Right atrium auricular region (tissue), 2 donors: ENCODE measurements around the gene PGBD5. TPM values are rescaled to one million over a fixed set of nuclear protein-coding genes. Genes with fewer than 3 reads are reported as not detected.

Experiments
- DNase-seq: peaks from one replicate; pipeline ENCODE4 v3.0.0-alpha.2; 2019; ENCODE audit warnings: low spot score
- H3K27ac ChIP-seq, 2 donors: fragments of 200-600 bp; sonication (generic); 1 replicate in 1 of 2; 2 replicates in 1 of 2; pipeline ENCODE4 v1.5.1; 2016 to 2019
- H3K27me3 ChIP-seq, 2 donors: fragments of 200-600 bp; sonication (generic); one replicate each; pipeline versions ENCODE4 v1.5.1 to v1.6.0; 2017 to 2019
- H3K36me3 ChIP-seq: fragments of 200-600 bp; sonication (generic); one replicate; pipeline ENCODE4 v1.5.1; 2016
- H3K4me1 ChIP-seq, 2 donors: fragments of 200-600 bp; sonication (generic); one replicate each; pipeline versions ENCODE4 v1.5.1 to v1.6.0; 2017 to 2019
- H3K4me3 ChIP-seq, 2 donors: fragments of 200-600 bp; sonication (generic); 1 replicate in 1 of 2; 2 replicates in 1 of 2; pipeline ENCODE4 v1.5.1; 2017 to 2019; ENCODE audit warnings: mild to moderate bottlenecking in 1 of 2, moderate library complexity in 1 of 2
- H3K9me3 ChIP-seq, 2 donors: fragments of 200-600 bp; sonication (generic); one replicate each; pipeline ENCODE4 v1.5.1; 2019
- total RNA-seq, 2 donors: library from RNA; depleted of rRNA; stranded (reverse); fragments of >200 nt; gene quantifications; one replicate each; pipeline ENCODE4 v1.1.0, GENCODE V29; 2016
- TF ChIP-seq, protein P1 (sequence below), 2 donors: fragments of 200-600 bp; sonication (generic); IDR thresholded peaks; one replicate each; pipeline ENCODE4 v1.5.1; 2019; ENCODE audit warnings: antibody characterized with exemption in 2 of 2

Gene PGBD5
- total RNA-seq, 2 donors from 2014 or later, result 13.2 to 18.5 TPM

DNA sequence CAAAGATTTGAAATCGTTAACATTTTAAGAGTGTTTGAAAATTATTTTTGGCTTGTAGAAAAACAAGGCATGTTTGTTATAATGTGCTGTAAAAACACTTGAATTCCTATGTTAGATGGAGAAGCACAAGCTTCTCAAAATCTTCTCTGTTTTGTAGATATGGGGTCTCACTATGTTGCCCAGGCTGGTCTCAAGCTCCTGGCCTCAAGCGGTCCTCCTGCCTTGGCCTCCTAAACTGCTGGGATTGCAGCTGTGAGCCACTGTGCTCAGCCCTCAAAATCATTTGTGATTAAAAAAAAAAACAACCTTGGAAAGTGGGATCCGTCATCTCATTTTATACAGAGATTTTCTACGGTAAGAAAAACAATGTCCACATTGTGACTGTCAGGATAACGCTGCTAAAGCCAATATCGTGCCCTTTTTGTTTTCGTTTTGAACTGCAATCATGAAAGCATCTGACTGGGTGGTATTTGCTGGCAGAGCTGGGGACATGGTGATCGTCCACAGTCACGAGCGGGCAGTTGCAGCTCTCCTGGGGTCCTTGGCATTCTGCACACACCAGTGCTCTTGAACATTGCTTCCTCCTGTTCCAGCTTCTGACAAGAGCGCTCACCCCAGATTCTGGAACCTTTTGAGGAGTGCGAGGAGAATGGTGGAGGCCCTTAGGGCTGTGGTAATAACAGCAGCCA lies 112.5 kb downstream of the PGBD5 start:
- H3K27ac ChIP-seq, result no peak overlapping the region
- no peak for DNase-seq

GRCh38 chr1:230312676-230313075 lies 113.5 kb downstream of the PGBD5 start:
- H3K4me1 ChIP-seq, result peaks cover 0 to under 1% of the 10 kb centered on the region in 2 donors
- TF ChIP-seq, protein P1, sequence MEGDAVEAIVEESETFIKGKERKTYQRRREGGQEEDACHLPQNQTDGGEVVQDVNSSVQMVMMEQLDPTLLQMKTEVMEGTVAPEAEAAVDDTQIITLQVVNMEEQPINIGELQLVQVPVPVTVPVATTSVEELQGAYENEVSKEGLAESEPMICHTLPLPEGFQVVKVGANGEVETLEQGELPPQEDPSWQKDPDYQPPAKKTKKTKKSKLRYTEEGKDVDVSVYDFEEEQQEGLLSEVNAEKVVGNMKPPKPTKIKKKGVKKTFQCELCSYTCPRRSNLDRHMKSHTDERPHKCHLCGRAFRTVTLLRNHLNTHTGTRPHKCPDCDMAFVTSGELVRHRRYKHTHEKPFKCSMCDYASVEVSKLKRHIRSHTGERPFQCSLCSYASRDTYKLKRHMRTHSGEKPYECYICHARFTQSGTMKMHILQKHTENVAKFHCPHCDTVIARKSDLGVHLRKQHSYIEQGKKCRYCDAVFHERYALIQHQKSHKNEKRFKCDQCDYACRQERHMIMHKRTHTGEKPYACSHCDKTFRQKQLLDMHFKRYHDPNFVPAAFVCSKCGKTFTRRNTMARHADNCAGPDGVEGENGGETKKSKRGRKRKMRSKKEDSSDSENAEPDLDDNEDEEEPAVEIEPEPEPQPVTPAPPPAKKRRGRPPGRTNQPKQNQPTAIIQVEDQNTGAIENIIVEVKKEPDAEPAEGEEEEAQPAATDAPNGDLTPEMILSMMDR (IDR thresholded peaks at IDR 0.05), result no peak

More for the DNA sequence above, 112.5 kb downstream of the PGBD5 start:
- H3K4me3 ChIP-seq, result no peak overlapping the region
- H3K9me3 ChIP-seq, result no peaks in the 10 kb centered on the region
- no peaks in the 10 kb centered on the region for H3K36me3 ChIP-seq
- TF ChIP-seq, protein P1 (IDR thresholded peaks at IDR 0.05), result no peak
- H3K27me3 ChIP-seq, result no peaks in the 10 kb centered on the region
- peaks cover 0 to 9% of the 10 kb centered on the region in 2 donors for H3K4me1 ChIP-seq

DNA sequence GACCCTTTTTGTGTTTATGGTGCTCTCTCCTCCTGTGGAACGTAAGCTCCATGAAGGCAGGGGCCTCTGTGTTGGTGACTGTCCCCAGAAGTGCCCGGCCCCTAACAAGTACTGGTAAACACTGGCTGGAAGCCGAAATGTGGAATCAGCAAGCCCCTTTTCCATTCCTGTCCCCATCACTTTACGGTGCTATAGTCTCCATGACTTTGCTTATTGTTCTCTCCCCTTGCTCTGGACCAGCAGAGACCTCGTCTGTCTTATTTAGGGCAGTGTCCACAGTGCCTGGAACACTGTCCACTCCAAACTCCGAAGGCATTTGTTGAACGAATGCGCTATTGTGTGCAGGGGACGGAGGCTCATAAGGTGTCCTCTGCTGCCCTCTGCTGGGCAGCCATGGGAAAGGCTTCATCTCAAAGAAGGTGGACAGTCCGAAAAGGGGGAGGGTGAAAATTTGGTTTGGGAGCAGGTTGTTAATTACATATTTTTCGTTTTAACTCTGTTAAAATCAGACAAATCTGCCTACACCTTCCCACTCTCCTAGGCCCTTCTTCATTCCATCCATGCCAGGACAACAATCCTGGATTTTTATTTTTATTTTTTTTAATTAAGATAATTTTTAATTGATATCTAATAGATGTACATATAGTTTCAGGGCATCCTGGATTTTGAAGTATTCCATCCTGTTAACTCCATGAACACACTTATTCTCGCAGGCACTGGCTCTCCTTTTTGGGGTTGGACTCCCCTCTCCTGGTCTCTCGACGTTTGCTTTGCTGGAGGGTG lies 115.6 kb downstream of the PGBD5 start:
- Histone ChIP-seq H3K4me3 (no peak overlapping the region), H3K36me3 (no peaks in the 10 kb centered on the region), H3K4me1 (no peaks in the 10 kb centered on the region), H3K27me3 (no peaks in the 10 kb centered on the region), H3K27ac (no peak overlapping the region), H3K9me3 (no peaks in the 10 kb centered on the region)
- TF ChIP-seq, protein P1 (IDR thresholded peaks at IDR 0.05), result peak; percentile 83 to 95
- DNase-seq, result peak; percentile 85

More at GRCh38 chr1:230312676-230313075, 113.5 kb downstream of the PGBD5 start:
- H3K9me3 ChIP-seq, result no peaks in the 10 kb centered on the region
- H3K4me3 ChIP-seq, result no peak overlapping the region
- no peak overlapping the region for H3K27ac ChIP-seq
- no peaks in the 10 kb centered on the region for H3K36me3 ChIP-seq
- no peak for DNase-seq
- no peaks in the 10 kb centered on the region for H3K27me3 ChIP-seq

- Histone ChIP-seq H3K9me3 (no peaks in the 10 kb centered on the region), H3K27me3 (no peaks in the 10 kb centered on the region), H3K27ac (no peak overlapping the region), H3K36me3 (no peaks in the 10 kb centered on the region), H3K4me1 (no peaks in the 10 kb centered on the region), H3K4me3 (no peak overlapping the region)
- TF ChIP-seq, protein P1 (IDR thresholded peaks at IDR 0.05), result no peak
- no peak for DNase-seq
Measured at GRCh38 chr1:230309646-230310177, 116.4 kb downstream of the PGBD5 start.

DNA sequence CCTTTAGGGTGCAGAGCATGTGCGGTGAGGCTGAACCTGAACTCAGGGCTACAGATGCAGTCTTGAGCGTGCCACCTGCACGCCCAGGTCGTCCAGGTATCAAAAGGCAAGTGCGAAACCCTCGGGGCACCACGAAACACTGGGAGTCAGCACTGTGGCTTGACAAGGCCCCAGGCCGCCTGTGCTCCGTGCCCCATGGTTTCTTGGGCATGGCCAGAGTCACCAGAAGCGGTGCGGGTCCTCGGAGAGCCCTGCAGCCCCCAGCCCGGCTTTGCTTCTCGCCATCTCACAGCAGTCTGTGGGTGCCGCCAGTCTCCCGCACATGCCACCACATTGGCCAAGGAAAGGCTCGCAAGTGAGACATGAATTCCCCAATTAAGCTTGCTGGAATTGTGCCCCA lies 117.3 kb downstream of the PGBD5 start:
- Histone ChIP-seq H3K27me3 (no peaks in the 10 kb centered on the region), H3K4me3 (no peak overlapping the region), H3K4me1 (peaks cover 0 to 5% of the 10 kb centered on the region in 2 donors), H3K36me3 (no peaks in the 10 kb centered on the region), H3K27ac (no peak overlapping the region), H3K9me3 (no peaks in the 10 kb centered on the region)
- TF ChIP-seq, protein P1 (IDR thresholded peaks at IDR 0.05), result no peak
- no peak for DNase-seq
